OCI-LY7 (cell line): Measurements from ENCODE around the gene JAG2.

Experiments
- EZH2phosphoT487 ChIP-seq: fragments of 200-600 bp; sonication (generic); IDR thresholded peaks from 2 replicates; pipeline ENCODE4 v1.6.1; 2018; ENCODE audit warnings: low read depth, borderline replicate concordance, mild to moderate bottlenecking, mixed run types, antibody characterized with exemption, low read length, moderate library complexity, mixed read lengths
- TF ChIP-seq, protein P1 (sequence below): fragments of 200-600 bp; sonication (generic); conservative IDR thresholded peaks from 2 replicates; pipeline ENCODE4 v1.5.1; 2014; ENCODE audit warnings: mild to moderate bottlenecking, antibody characterized with exemption, low read length, moderate library complexity, mixed read lengths

DNA sequence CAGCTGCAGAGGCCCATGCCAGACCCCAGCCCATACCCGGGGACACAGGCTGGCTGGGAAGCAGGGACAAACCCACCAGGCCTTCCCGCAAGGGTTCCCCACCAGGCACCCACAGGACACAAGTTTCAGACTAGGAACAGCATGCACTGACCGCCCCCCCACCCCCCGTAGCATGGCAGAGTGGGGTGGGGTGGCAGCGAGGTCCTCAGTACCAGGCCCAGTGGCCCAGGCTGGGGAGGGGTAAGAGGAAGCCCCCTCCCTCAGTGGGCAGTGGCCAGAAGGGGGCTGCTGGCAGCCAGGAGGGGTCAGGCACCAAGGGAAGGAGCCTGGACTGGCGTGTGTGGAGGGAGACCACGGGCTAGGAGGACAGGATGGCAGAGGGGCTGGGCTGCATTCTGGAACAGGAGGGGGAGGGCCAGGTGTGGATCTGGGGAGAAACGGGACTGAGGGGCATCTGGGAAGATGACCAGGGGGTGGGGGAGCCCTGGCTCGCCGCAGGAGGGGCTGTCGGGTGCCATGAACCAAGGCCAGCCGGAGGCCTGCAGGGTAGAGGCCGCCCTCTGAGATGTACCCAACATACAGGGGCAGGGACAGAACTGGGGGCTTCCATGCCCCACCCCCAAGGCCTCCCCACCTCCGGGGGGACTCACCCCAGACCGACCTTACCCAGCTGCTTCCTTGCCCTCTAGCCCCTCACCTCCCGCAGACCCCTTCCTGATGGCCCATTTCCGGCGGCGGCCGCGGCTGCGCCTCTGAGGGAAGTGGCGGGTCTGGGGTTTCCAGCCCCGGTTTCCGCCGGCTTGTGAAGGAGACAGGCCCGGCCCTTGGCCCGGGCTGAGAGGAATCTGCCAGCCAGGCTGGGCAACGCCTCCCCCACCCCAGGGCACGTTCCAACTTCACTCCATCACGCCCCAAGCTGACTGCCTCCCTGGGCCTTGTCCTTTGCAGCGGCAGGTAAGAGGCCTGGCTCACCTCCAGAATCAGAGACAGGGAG lies 5.6 kb upstream of the JAG2 start:
- TF ChIP-seq, protein P1, sequence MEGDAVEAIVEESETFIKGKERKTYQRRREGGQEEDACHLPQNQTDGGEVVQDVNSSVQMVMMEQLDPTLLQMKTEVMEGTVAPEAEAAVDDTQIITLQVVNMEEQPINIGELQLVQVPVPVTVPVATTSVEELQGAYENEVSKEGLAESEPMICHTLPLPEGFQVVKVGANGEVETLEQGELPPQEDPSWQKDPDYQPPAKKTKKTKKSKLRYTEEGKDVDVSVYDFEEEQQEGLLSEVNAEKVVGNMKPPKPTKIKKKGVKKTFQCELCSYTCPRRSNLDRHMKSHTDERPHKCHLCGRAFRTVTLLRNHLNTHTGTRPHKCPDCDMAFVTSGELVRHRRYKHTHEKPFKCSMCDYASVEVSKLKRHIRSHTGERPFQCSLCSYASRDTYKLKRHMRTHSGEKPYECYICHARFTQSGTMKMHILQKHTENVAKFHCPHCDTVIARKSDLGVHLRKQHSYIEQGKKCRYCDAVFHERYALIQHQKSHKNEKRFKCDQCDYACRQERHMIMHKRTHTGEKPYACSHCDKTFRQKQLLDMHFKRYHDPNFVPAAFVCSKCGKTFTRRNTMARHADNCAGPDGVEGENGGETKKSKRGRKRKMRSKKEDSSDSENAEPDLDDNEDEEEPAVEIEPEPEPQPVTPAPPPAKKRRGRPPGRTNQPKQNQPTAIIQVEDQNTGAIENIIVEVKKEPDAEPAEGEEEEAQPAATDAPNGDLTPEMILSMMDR = no peak
- no peak for TF ChIP-seq EZH2phosphoT487
